GM12878 (cell line): ENCODE data around the gene DEXI. TPM values are rescaled to one million over a fixed set of nuclear protein-coding genes. Genes with fewer than 3 reads are reported as not detected.

Source experiments
- ATAC-seq: fragments of 200-7000 bp; cut with Tn5 transposase; 3 replicates; pipeline ENCODE4 v1.9.1; 2020; ENCODE audit warnings: mild to moderate bottlenecking, moderate library complexity
- BruUV-seq: library from RNA; stranded (reverse); fragments of 400-500 nt; replicated peaks from 2 replicates; lab custom pipeline; 2021; lab: Mats Ljungman, UMichigan
- CTCF ChIA-PET: fragments of 300-600 bp; sonication (Branson Sonifier 250); formaldehyde crosslinking; extraction: SDS; loops from one replicate; lab custom pipeline; 2021; ENCODE audit warnings: inconsistent platforms; lab: Yijun Ruan, JAX
- POLR2A ChIA-PET: fragments of 350-600 bp; formaldehyde crosslinking; extraction: SDS; loops from one replicate; lab custom pipeline; 2021; ENCODE audit warnings: inconsistent platforms; lab: Charles Lee
- RAD21 ChIA-PET: fragments of 300-600 bp; sonication (Branson Sonifier 250); formaldehyde crosslinking; loops from one replicate; lab custom pipeline; 2023; ENCODE audit warnings: antibody characterized with exemption; ENCODE audit not compliant: unreplicated experiment; lab: Charles Lee
- SMC1A ChIA-PET: fragments of 300-600 bp; sonication (Branson Sonifier 250); formaldehyde crosslinking; loops from one replicate; lab custom pipeline; 2023; ENCODE audit not compliant: unreplicated experiment, uncharacterized antibody; lab: Charles Lee
- DNase-seq: peaks from one replicate; pipeline ENCODE4 v3.0.0-alpha.2; 2011; ENCODE audit warnings: low read depth, low spot score
- FAIRE-seq: peaks from 3 replicates; lab custom pipeline; 2011; peaks lifted over from hg19 to GRCh38; lab: Jason Lieb, UNC
- H2AFZ ChIP-seq: 2 replicates; pipeline ENCODE4 v1.6.0; 2011; ENCODE audit warnings: low read depth, low read length, control low read depth; ENCODE audit not compliant: control insufficient read depth
- H3K27ac ChIP-seq: 2 replicates; pipeline ENCODE4 v1.5.1; 2011; ENCODE audit warnings: control low read depth; ENCODE audit not compliant: control insufficient read depth, insufficient read depth
- H3K27me3 ChIP-seq, 2 experiments: replicated peaks in 1 of 2; 2 replicates each; pipeline versions ENCODE4 v1.6.0 to v1.6.1; 2011; ENCODE audit warnings: low read length in 1 of 2; ENCODE audit not compliant: control insufficient read depth in 2 of 2, insufficient read depth in 2 of 2
- H3K36me3 ChIP-seq, 2 experiments: 2 replicates each; pipeline ENCODE4 v1.5.1; 2011; ENCODE audit warnings: low read length in 1 of 2; ENCODE audit not compliant: control insufficient read depth in 2 of 2, insufficient read depth in 2 of 2
- H3K4me1 ChIP-seq: 2 replicates; pipeline ENCODE4 v1.6.1; 2011; ENCODE audit warnings: mild to moderate bottlenecking, low read length, moderate library complexity, mixed read lengths; ENCODE audit not compliant: control insufficient read depth, insufficient read depth
- H3K4me2 ChIP-seq: 2 replicates; pipeline ENCODE4 v1.6.0; 2011; ENCODE audit warnings: control low read depth; ENCODE audit not compliant: control insufficient read depth, insufficient read depth
- H3K4me3 ChIP-seq: fragments of 200-600 bp; sonication (generic); 2 replicates; pipeline ENCODE4 v1.5.1; 2016
- H3K79me2 ChIP-seq: 2 replicates; pipeline ENCODE4 v1.6.0; 2011; ENCODE audit warnings: low read length; ENCODE audit not compliant: control insufficient read depth, insufficient read depth
- H3K9ac ChIP-seq: 2 replicates; pipeline ENCODE4 v1.8.0; 2011; ENCODE audit warnings: low read length, control low read depth, mixed read lengths; ENCODE audit not compliant: control insufficient read depth, insufficient read depth
- H3K9me3 ChIP-seq: replicated peaks from 3 replicates; pipeline ENCODE4 v1.5.1; 2011; ENCODE audit warnings: mild to moderate bottlenecking, low read length; ENCODE audit not compliant: control insufficient read depth, insufficient read depth
- H4K20me1 ChIP-seq: 2 replicates; pipeline ENCODE4 v1.6.0; 2011; ENCODE audit not compliant: control insufficient read depth, insufficient read depth
- BRCA1 ChIP-seq: IDR thresholded peaks from 2 replicates; pipeline ENCODE4 v1.6.1; 2011; ENCODE audit warnings: low read depth, low read length, improper control_type of control experiment
- GABPA ChIP-seq: IDR thresholded peaks from 2 replicates; pipeline ENCODE4 v1.6.1; 2014; ENCODE audit warnings: antibody characterized with exemption, low read depth, mild to moderate bottlenecking, inconsistent platforms
- HDAC6 ChIP-seq: fragments of 200-600 bp; sonication (generic); IDR thresholded peaks from one replicate; pipeline ENCODE4 v1.8.0; 2017; ENCODE audit warnings: antibody characterized with exemption; ENCODE audit not compliant: unreplicated experiment
- MYB ChIP-seq: fragments of 150-350 bp; IDR thresholded peaks from 2 replicates; pipeline ENCODE4 v1.6.1; 2014; ENCODE audit warnings: mild to moderate bottlenecking, low read depth, low read length, borderline replicate concordance
- NBN ChIP-seq: fragments of 450-650 bp; IDR thresholded peaks from 2 replicates; pipeline ENCODE4 v1.6.1; 2016
- RAD21 ChIP-seq: IDR thresholded peaks from 2 replicates; pipeline ENCODE4 v1.6.1; 2011; ENCODE audit warnings: mild to moderate bottlenecking, low read depth, low read length, moderate library complexity; ENCODE audit not compliant: insufficient read depth
- RBBP5 ChIP-seq: fragments of 200-600 bp; sonication (generic); conservative IDR thresholded peaks from 2 replicates; pipeline ENCODE4 v1.6.1; 2016
- REST ChIP-seq: IDR thresholded peaks from 2 replicates; pipeline ENCODE4 v1.6.1; 2012; ENCODE audit warnings: mild to moderate bottlenecking, low read depth, low read length
- SUPT20H ChIP-seq: IDR thresholded peaks from 2 replicates; pipeline ENCODE4 v1.6.1; 2011; ENCODE audit warnings: low read depth, mild to moderate bottlenecking, low read length, moderate library complexity, borderline replicate concordance; ENCODE audit not compliant: control insufficient read depth
- ZNF622 ChIP-seq: fragments of 450-650 bp; IDR thresholded peaks from 2 replicates; pipeline ENCODE4 v1.6.1; 2017; ENCODE audit warnings: mild to moderate bottlenecking, inconsistent platforms
- WGBS: methylation state at CpG from one replicate; pipeline ENCODE4 v1.1.6; 2016; ENCODE audit warnings: low lambda C conversion rate; ENCODE audit not compliant: insufficient replicate concordance, insufficient coverage; ENCODE audit errors: missing lambda C conversion rate; 5-methylcytosine and 5-hydroxymethylcytosine counted together
- in situ Hi-C: fragments of 300-500 bp; cut with MboI; formaldehyde crosslinking; loops from 9 replicates; pipeline ENCODE4 v1.14.3; 2018; ENCODE audit warnings: mixed read lengths
- intact Hi-C: fragments of 100-400 bp; cut with micrococcal nuclease; formaldehyde crosslinking; loops from one replicate; pipeline ENCODE4 v1.14.2; 2022; ENCODE audit not compliant: unreplicated experiment
- polyA plus RNA-seq, 11 experiments: library from polyadenylated mRNA; depleted of rRNA in 4 of 11; unstranded in 6 of 11; stranded (reverse) in 5 of 11; fragments of >200 nt; fragmentation: Nextera tagmentation in 4 of 11; fragmentation: Illumina TruSeq in 1 of 11; extraction: Ambion mirVana in 4 of 11; extraction: Trizol in 1 of 11; gene quantifications; 1 replicate in 1 of 11; 2 replicates in 10 of 11; pipeline versions ENCODE4 v1.2.1 to v1.2.3, GENCODE V29; 2011 to 2016; ENCODE audit warnings: inconsistent platforms in 2 of 11, missing spikeins in 2 of 11, low read depth in 1 of 11
- total RNA-seq, 4 experiments: library from RNA; depleted of rRNA in 3 of 4; stranded (reverse); fragments of >200 nt in 3 of 4; fragmentation: Illumina TruSeq in 1 of 4; extraction: Trizol in 1 of 4; gene quantifications; 2 replicates each; pipeline versions ENCODE4 v1.2.1 to v1.2.3, GENCODE V29; 2013 to 2021
- TF ChIP-seq, protein P1 (sequence below): IDR thresholded peaks from 2 replicates; pipeline ENCODE4 v1.6.1; 2011; ENCODE audit warnings: mild to moderate bottlenecking, low read depth, low read length, moderate library complexity; ENCODE audit not compliant: insufficient replicate concordance

The DEXI gene
- total and polyA plus RNA-seq, 10 of the 15 experiments (the other 5 are each of a cell fraction or from before 2014, with no cell fraction given) = 1.4 to 26.3 (median 18.4) TPM

GRCh38 chr16:10978871-10979446 is 36.7 kb upstream of the DEXI start:
- ChIA-PET CTCF (interaction anchor here (1.1 to 2.2 kb wide), 3 partner anchors 8 to 378 kb away, joined by 3 to 15 read pairs (median 10); no protein-coding TSS in a partner anchor), POLR2A (interaction anchor here (2.1 kb wide), 1 partner anchor 14 kb away, joined by 15 read pairs; no protein-coding TSS in a partner anchor), RAD21 (interaction anchor here (1.6 to 1.9 kb wide), 3 partner anchors 8 to 273 kb away, joined by 5 read pairs; no protein-coding TSS in a partner anchor), SMC1A (no interaction called here)
- no peaks in the 10 kb centered on the region for H4K20me1 ChIP-seq
- TF ChIP-seq GABPA = no peak
- ATAC-seq (no peak), DNase-seq (no peak), FAIRE-seq (no peak)
- H3K27ac ChIP-seq = no peak overlapping the region
- no peaks in the 10 kb centered on the region for H3K79me2 ChIP-seq
- H3K4me2 ChIP-seq = no peak overlapping the region
- no peaks in the 10 kb centered on the region for H3K27me3 ChIP-seq
- H3K9me3 ChIP-seq = no peaks in the 10 kb centered on the region
- in situ Hi-C loops = no loop called here
- no peak overlapping the region for H3K4me3 ChIP-seq
- peaks cover 20% of the 10 kb centered on the region for H3K4me1 ChIP-seq
- intact Hi-C loops = no loop called here
- no TSS peak for BruUV-seq
- no peak overlapping the region for H2AFZ ChIP-seq
- peaks cover 9 to 16% of the 10 kb centered on the region in 2 experiments for H3K36me3 ChIP-seq
- WGBS = 97% methylated on average over 14 of the region's 14 CpGs
- no peak overlapping the region for H3K9ac ChIP-seq

GRCh38 chr16:10978124-10978523 is 35.9 kb upstream of the DEXI start:
- ChIA-PET POLR2A (no interaction called here), CTCF (no interaction called here), SMC1A (no interaction called here), RAD21 (no interaction called here)
- Histone ChIP-seq H3K9me3 (no peaks in the 10 kb centered on the region), H3K9ac (no peak overlapping the region), H3K36me3 (peaks cover 11 to 17% of the 10 kb centered on the region in 2 experiments), H2AFZ (no peak overlapping the region), H3K79me2 (no peaks in the 10 kb centered on the region), H3K27ac (no peak overlapping the region), H3K4me1 (peaks cover 15% of the 10 kb centered on the region), H3K4me2 (no peak overlapping the region), H3K4me3 (no peak overlapping the region), H4K20me1 (no peaks in the 10 kb centered on the region), H3K27me3 (no peaks in the 10 kb centered on the region)
- no peak for ATAC-seq
- 82% methylated on average over 6 of the region's 6 CpGs for WGBS
- DNase-seq = no peak
- intact Hi-C loops (no loop called here), in situ Hi-C loops (no loop called here)
- BruUV-seq = no TSS peak
- no peak for FAIRE-seq
- no peak for TF ChIP-seq MYB
- TF ChIP-seq RBBP5 = no peak
- no peak for TF ChIP-seq REST
- TF ChIP-seq BRCA1 = no peak
- TF ChIP-seq ZNF622 = no peak
- no peak for TF ChIP-seq SUPT20H
- TF ChIP-seq NBN = no peak
- no peak for TF ChIP-seq RAD21
- TF ChIP-seq, protein P1, sequence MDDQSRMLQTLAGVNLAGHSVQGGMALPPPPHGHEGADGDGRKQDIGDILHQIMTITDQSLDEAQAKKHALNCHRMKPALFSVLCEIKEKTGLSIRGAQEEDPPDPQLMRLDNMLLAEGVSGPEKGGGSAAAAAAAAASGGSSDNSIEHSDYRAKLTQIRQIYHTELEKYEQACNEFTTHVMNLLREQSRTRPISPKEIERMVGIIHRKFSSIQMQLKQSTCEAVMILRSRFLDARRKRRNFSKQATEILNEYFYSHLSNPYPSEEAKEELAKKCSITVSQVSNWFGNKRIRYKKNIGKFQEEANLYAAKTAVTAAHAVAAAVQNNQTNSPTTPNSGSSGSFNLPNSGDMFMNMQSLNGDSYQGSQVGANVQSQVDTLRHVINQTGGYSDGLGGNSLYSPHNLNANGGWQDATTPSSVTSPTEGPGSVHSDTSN = no peak
- no peak for TF ChIP-seq HDAC6
